ENCODE measurements around the gene WNT3.

Gene WNT3

GRCh38 chr17:46773676-46774075 is 44.8 kb downstream of the WNT3 start:
- DNase-seq (ENCODE audit: extremely low read depth, low read depth) = no peak
- TF ChIP-seq CTCF (IDR thresholded peaks at IDR 0.05; ENCODE audit: low read depth, low read length) = no peak

GRCh38 chr17:46773221-46773605 is 45.3 kb downstream of the WNT3 start:
- DNase-seq (ENCODE audit: extremely low read depth, low read depth) = no peak
- no peak for TF ChIP-seq CTCF (IDR thresholded peaks at IDR 0.05; ENCODE audit: low read depth, low read length)

- no peak for DNase-seq (ENCODE audit: extremely low read depth, low read depth)
- TF ChIP-seq CTCF (IDR thresholded peaks at IDR 0.05; ENCODE audit: low read depth, low read length) = no peak
Measured at GRCh38 chr17:46772475-46773220, 45.8 kb downstream of the WNT3 start.

GRCh38 chr17:46771561-46772474 is 46.7 kb downstream of the WNT3 start:
- DNase-seq (ENCODE audit: extremely low read depth, low read depth) = no peak
- TF ChIP-seq CTCF (IDR thresholded peaks at IDR 0.05; ENCODE audit: low read depth, low read length) = no peak

- no peak for TF ChIP-seq CTCF (IDR thresholded peaks at IDR 0.05; ENCODE audit: low read depth, low read length)
Measured at GRCh38 chr17:46770818-46771560, 47.5 kb downstream of the WNT3 start.

GRCh38 chr17:46770439-46770817 is 48.1 kb downstream of the WNT3 start:
- no peak for TF ChIP-seq CTCF (IDR thresholded peaks at IDR 0.05; ENCODE audit: low read depth, low read length)
- DNase-seq (ENCODE audit: extremely low read depth, low read depth) = no peak

More at GRCh38 chr17:46770818-46771560, 47.5 kb downstream of the WNT3 start:
- no peak for DNase-seq (ENCODE audit: extremely low read depth, low read depth)
